Measurements from ENCODE around the gene ZNF544.

ZNF544 gene

DNA sequence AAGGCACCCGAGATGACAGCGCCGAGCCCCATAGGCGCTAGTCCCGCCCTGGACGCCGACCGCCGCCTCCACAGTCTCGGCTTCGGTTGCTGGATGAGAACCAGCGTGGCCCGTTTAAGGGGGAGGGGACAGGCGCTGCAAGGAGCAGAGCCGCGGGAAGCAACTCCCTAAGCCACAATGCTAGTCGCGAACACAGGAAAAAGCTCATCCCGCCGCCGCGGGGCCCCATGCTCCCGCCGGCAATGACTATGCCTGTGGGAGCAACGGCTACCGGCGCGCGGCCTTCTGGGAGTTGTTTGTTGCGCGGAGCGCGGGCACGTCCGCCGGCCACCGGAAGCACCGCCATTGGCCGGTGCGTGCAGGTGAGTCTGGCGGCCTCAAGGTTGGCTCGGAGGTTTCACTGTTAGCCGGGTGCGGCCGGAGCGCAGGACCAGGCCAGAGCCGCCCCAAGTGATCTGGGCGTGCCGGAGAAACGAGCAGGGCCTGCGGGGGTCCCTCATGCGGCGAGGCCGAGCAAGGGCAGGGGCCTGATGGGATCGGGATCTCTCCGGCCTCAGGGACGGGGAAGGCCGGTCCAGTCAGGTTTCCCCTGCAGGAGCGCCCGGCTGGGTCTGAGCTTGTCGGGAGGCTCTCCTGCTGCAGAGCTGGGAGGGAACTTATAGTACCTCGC lies at the start of gene ZNF544:
Gene ZNF544, plus strand, starts transcription at position 330 of the 670 bp plus-strand sequence. CDS start 15,110 bp downstream, outside the sequence.
- peak; percentile 48 for DNase-seq (ENCODE audit: low spot score)

GRCh38 chr19:58181902-58182576 lies 46.7 kb upstream of the ZNF544 start:
- DNase-seq (ENCODE audit: low spot score) = no peak

DNA sequence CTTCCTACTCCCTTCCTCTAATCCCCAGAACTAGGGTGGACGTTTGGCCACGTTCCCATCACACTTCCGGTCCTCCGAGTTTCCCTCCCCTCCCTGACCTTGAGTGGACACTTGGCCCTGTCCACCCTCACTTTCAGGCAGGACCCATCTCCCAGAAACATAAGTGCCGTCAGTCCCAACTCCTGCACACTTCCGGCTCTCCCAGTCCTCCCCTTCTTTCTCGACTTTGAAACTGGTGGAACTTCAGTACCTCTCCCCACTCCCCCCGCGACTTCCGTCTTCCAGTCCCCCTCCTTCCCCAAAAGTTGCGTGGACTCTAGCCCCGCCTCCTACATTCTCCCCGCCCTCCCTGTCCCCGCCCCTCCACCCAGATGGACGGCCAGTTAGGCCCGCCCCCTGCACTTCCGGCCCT lies 46.1 kb upstream of the ZNF544 start:
- DNase-seq (ENCODE audit: low spot score) = no peak

- DNase-seq (ENCODE audit: low spot score) = peak; percentile 82
These were observed 45.5 kb upstream of the ZNF544 start, which contains the start of gene ZNF274 for GRCh38 chr19:58182989-58183816. ZNF274 (plus strand) TSS chr19:58183061; CDS start chr19:58183966, 905 bp downstream.

GRCh38 chr19:58183817-58184215 lies 44.9 kb upstream of the ZNF544 start:
- DNase-seq (ENCODE audit: low spot score) = no peak

DNA sequence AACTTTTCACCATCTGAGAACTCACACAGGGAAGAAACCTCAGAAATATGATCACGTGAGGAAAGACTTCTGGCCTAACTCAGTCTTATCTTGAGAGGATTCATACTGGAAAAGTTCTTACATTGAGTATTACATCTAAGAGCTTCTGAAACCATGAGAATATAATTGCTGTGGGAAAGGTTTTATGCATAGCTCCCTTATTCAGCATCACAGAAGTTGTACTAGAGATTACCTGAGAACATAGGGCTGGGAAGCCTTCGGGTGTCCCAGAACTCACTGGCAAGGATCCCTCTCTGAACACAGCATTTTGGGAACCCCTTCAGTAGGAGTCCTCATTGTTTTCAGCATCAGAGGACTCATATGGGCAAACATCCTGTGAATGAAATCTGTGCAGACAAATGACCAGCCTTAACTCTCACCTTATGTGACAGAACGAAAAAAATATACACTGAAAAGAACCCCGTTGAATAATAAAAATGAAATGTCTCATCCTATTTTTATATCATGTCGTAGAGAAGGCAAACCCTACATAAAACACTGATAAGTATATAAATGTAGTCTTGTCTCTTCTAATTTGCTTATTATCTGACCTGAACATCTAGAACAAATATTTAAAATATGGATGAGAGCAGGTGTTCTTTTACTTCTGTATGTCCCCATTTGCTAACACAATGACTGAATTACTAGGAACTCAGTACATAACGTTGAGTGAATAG lies 31.7 kb upstream of the ZNF544 start:
- DNase-seq (ENCODE audit: low spot score) = no peak

- DNase-seq (ENCODE audit: low spot score) = no peak
These were observed 24.8 kb upstream of the ZNF544 start for GRCh38 chr19:58203814-58204475.

DNA sequence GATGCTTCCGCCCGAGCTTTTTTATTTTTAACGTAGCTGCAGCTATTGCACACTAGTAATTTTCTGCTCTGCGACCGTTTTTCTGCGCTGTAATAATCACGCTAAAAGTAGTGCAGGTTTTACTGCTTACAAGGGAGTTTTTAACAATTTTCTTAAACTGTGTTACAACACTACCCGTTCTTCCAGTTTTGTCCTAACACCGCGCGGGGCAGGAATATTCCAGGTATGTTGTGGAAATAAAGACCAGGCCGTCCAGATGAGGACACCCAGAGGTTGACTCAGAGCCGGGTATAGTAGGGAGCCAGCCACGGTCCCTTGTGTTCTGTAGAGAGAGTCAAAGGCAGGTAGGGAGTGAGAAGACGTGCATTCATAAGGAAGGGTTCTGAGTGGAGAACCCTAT lies 24.1 kb upstream of the ZNF544 start:
- DNase-seq (ENCODE audit: low spot score) = no peak

DNA sequence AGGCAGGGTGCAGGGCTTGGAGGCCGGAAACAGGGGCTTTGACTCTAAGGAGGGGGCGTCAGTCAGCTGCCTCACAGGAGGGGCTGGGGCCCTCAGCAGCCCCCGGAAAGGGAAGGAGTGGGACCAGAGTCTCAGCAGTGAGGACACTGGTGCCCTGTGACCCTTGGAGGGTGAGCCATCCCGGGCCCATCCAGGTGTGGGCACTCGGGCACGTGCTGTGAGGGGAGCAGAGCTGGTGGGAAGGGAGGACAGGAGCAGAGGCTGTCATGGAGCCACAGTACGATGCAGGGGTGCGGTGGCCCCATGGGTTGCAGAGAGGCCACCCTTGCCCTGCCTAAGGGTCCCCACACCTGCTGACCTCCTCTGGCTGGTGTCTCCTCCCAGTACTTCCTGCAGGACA lies 19.1 kb upstream of the ZNF544 start:
- DNase-seq (ENCODE audit: low spot score) = no peak

DNA sequence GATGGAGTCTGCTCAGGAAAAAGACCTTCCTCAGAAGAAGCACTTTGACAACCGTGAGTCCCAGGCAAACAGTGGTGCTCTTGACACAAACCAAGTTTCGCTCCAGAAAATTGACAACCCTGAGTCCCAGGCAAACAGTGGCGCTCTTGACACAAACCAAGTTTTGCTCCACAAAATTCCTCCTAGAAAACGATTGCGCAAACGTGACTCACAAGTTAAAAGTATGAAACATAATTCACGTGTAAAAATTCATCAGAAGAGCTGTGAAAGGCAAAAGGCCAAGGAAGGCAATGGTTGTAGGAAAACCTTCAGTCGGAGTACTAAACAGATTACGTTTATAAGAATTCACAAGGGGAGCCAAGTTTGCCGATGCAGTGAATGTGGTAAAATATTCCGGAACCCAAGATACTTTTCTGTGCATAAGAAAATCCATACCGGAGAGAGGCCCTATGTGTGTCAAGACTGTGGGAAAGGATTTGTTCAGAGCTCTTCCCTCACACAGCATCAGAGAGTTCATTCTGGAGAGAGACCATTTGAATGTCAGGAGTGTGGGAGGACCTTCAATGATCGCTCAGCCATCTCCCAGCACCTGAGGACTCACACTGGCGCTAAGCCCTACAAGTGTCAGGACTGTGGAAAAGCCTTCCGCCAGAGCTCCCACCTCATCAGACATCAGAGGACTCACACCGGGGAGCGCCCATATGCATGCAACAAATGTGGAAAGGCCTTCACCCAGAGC lies 16.2 kb upstream of the ZNF544 start:
- DNase-seq (ENCODE audit: low spot score) = no peak

DNA sequence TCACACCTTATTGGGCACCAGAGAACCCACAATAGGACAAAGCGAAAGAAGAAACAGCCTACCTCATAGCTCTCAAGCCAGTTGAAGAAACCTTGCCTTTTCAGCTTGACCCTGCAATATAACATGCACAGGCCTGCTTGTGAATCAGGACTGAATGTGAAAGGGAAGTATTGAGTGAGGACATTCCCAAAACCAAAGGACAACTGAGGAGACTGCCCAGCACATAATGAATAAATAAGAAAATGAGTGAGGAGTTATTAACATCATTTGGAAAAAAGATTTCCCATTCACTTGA lies 15.7 kb upstream of the ZNF544 start:
- DNase-seq (ENCODE audit: low spot score) = no peak

DNA sequence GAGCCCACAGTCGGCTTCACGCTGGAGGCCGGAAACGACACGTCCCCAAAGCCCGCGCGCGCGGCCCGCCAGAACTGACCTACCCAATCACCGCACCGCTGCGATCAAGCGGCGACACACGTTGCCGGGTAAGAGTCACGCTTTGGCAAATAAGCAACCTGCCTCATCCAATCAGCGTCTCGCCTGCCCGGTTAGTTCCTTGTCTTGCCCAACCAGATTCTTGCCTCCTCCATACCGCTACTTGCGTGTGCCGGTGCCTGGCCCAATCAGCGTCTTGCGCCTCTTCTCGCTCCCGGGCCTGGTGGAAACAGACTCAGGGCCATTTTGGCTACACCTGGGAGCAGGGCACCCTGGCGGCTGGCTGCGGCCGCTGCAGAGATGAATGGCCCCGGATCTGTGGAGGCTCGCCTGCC lies 11.6 kb upstream of the ZNF544 start:
- DNase-seq (ENCODE audit: low spot score) = no peak

- no peak for DNase-seq (ENCODE audit: low spot score)
These were observed 10.9 kb upstream of the ZNF544 start for GRCh38 chr19:58217607-58218391.

GRCh38 chr19:58218899-58219298 lies 9.8 kb upstream of the ZNF544 start:
- no peak for DNase-seq (ENCODE audit: low spot score)

GRCh38 chr19:58227964-58228584 lies 640 bp upstream of the ZNF544 start:
- no peak for DNase-seq (ENCODE audit: low spot score)

DNA sequence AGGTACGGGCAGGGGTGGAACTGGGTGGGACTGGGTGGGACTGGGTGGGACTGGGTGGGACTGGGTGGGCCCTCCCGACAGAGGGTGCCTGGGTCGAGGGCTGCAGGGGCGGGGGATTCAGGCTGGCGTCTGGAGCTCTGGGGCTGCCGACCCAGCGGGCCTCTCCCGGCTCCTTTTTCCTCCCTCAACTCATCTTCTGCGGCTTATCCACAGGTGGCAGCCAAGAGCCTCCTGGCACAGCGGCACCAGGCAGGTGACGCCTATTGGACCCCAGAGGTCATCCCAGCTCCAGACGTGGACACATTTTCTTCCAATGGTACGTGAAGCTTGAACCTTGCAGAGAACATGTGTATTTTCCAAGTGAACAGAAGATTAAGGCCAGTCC lies 533 bp downstream of the ZNF544 start:
- DNase-seq (ENCODE audit: low spot score) = peak; percentile 2

DNA sequence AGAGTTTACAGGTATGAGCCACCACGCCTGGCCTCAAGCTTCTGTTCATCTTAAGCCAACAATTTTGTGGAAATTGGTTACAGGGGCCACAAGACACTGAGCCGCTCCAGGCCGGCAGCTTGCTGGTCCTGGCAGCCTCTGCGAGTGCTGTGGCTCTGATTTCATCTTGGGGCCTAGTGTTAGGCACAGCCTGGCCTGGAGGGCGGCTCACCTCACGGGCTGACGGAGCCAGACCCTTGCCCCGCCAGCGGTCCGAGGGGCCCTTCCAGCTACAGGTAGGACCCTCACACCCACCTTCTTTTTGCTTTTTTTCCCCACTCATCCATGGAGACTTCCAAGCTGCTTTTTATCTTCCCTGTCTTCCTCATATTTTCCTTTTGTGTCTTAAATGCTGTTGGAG lies 8.6 kb downstream of the ZNF544 start:
- no peak for DNase-seq (ENCODE audit: low spot score)

GRCh38 chr19:58243351-58243750 lies 14.6 kb downstream of the ZNF544 start:
- no peak for DNase-seq (ENCODE audit: low spot score)

GRCh38 chr19:58248886-58249285 lies 20.2 kb downstream of the ZNF544 start:
- DNase-seq (ENCODE audit: low spot score) = no peak

All from globus pallidus (tissue), 1 donor.